Stimulated activated CD4-positive, alpha-beta T cell treated with anti-CD3 and anti-CD28 coated beads, TNF-alpha, amount 100 ng/mL, for 48 hours (primary cell): ENCODE results near the gene CCDC59.
A peak's percentile ranks its signal among the peaks of the same experiment; 100 is the strongest.
"Not testable (repeated sequence)": the region's sequence is repeated elsewhere in the genome, so short reads cannot be mapped to it uniquely, and the experiment has no call there.

ENCODE experiments used
- DNase-seq, 3 donors: peaks; one replicate each; pipeline ENCODE4 v3.0.0-alpha.2; 2020; ENCODE audit warnings: low read depth in 3 of 3

The CCDC59 gene, protein sequence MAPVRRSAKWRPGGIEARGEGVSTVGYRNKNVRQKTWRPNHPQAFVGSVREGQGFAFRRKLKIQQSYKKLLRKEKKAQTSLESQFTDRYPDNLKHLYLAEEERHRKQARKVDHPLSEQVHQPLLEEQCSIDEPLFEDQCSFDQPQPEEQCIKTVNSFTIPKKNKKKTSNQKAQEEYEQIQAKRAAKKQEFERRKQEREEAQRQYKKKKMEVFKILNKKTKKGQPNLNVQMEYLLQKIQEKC

DNA sequence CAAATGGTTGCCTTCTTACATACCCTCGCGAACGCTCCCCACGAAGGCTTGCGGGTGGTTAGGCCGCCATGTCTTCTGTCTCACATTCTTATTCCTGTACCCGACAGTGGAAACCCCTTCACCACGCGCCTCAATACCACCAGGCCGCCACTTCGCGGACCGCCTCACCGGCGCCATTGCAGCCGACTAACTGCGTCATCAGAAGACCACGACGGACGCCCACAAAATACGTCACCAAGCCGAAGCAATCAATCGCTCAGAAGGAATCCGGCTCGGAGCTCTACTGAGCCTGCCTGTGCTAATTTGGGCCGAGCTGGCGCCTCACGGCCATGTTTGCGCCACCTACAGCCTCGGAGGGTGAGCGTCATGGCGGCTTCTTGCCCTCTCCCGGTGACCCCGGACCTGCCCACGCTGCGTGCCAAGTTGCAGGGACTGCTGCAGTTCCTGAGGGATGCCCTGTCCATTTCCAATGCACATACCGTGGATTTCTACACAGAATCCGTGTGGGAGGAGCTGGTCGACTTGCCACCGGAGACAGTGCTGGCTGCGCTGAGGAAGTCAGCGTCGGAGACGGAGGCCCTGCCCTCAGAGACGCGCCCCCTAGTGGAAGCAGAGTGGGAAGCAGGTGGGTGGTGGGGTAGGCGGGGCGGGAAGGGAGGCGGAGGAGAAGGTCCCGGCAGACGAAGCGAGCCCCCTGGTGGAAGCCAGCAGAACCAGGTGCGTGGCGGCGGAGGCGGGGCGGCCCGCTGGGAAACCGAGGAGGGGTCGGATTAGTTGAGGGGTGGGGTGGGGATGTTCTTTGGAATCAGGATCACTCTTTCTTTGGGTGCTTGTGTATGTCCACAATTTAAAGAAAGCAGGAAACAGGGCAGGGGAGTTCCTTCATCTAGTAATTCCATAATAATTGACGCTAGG lies at the start of gene CCDC59, which contains the start of gene METTL25:
Gene CCDC59 (minus strand): TSS at position 188 of the 915 bp plus-strand sequence. CDS start 11 bp downstream, at position 177.
Gene METTL25 (plus strand): TSS at position 330 of the 915 bp plus-strand sequence. CDS start 37 bp downstream, at position 367.
- peak; percentile 93 to 97 (median 95) for DNase-seq

DNA sequence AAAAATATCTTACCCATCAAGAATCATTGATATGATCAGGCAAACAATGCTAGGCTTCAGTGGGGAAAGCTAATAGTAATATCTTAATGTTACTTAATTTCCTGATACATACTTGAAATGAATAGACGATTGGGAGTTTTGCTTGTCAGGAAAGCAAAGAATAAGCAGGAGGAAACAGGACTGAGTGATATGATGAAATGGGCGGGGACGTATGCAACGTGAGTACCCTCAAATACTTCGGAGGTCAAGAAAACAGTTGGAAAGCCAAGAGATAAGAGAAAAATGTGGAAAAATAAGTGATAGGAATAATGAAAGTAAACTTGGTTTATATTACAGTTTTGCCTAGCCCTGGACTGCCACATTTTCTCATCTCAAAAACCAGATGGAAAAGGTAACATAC lies 49.3 kb upstream of the CCDC59 start:
- DNase-seq, result no peak

DNA sequence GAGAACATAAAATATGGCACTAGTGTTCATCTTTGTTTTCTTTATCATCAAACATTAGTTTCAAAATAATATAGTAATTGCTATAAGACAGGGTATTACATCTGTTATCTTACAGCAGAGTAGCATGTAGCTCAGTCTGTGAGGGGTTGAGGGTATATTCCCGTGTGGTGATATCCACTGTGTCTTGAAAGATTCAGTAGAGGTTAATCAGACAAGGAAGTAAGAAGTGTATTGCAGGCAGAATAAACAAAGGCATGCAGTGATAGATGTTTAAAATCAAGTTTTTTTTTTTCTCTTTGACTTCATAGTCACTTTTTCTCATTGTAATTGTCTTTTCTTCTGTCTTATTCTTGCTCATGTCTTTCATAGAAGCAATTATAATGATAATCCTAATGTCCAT lies 48.5 kb upstream of the CCDC59 start:
- DNase-seq, result no peak

DNA sequence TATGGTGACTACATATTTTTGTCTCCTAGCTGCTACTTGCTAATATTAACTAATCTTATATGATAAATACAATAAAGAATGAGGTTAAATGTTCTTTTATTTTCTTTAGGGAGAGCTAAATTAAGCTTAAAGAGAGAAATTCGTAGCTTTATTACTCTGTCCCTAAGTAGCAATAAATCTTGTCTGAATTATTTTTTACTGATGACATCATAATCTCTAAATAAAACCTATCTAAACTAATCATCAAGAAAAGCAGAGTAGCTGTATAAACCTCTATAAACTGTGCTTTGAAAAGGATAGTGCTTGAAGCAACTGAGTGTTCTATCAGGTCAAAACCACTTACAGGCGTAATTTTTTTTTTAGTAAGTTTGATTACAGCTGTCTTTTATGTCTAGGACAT lies 42.6 kb upstream of the CCDC59 start:
- DNase-seq, result no peak

DNA sequence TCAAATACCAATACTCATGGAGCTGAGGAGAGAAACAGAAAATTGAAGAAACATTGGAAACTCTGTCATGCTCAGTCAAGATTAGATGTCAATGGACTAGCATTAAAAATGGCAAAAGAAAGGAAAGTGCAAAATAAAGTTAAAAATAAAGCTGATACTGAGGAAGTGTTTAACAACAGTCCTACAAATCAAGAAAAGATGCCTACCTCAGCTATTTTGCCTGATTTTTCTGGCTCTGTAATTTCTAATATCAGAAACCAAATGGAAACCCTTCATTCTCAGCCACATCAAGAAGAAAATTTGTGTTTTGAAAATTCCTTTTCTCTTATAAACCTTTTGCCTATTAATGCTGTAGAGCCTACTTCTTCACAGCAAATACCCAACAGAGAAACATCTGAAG lies 40.7 kb upstream of the CCDC59 start:
- no peak for DNase-seq

DNA sequence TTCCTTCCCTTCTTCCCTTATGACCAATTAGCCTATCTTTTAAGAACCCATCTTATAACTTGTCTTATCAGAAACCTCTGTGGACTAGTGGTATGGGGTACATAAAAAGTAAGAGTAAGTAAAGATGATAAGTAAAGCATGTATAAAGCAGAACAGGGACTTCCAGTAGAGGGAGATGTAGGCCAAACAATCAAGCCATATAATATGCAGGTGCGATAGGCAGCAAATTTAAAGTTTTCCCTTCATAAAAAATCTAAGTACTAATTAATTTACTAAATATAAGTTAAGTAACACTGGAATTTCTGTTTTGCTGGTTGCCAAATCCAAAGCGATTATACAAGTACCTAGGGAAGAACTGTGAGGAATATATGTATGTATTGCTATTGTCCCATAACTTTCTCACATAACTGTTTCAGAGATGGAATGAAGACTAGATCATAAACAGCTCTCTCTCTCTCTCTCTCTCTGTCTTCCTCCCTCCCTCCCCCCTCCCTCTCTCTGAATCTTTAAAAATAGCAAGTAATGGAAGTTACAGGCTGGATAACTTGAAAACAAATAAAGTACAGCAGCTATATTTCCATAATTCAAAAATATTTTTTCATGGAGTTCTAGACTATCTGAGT lies 25.9 kb upstream of the CCDC59 start:
- no peak for DNase-seq

DNA sequence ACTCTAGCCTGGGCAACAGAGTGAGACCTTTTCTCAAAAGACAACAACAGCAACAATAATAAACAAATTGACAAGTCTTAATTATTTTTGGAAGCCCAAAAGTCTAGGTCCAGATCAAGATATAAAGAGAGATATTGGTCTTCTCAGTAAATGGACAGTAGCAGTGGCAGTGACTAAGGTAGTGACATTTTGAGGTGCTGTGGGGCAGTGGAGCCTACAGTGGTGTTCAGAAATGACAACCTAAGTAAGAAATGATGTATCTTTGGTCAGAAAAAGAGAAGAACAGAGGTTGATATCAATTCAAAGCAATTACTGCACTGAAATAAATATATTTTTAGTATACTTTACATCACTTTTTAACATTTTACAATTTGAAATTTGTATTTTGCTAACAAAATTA lies 20.8 kb upstream of the CCDC59 start:
- DNase-seq, result no peak

DNA sequence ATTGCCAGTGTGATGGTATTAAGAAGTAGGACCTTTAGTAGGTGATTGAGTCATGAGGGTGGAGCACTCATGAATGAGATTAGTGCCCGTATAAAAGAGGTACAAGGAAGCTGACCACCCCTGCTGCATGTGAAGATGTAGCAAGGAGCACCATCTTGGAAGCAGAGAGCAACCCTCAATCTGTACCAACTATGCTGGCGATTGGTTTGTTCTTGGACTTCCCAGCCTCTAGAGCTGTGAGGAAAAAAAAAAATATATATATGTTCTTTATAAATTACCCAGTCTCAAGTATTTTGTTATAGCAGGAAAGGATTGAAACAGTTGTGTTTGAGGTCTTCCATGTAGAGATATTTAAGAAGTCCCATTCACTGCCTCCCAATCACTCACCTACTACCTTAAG lies 17.0 kb upstream of the CCDC59 start:
- no peak for DNase-seq

DNA sequence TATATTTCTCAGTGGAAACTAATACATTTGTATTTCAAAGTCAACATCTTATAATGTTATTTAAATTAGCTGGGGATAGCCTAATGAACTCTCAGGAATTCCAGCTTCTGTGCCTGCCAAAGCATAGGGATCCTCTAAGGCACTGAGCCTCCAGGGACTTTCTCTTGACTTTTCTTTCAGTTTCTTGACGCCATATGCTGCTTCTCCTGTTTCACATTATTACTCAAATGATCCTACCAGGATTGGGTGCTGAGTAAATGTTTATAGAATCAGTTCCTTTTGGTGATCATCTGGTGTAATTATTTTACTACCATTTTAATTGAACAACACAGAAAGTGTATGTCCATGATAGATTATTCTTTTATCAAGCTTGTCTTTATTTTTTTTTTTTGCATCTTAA lies 8.0 kb upstream of the CCDC59 start:
- DNase-seq, result no peak

DNA sequence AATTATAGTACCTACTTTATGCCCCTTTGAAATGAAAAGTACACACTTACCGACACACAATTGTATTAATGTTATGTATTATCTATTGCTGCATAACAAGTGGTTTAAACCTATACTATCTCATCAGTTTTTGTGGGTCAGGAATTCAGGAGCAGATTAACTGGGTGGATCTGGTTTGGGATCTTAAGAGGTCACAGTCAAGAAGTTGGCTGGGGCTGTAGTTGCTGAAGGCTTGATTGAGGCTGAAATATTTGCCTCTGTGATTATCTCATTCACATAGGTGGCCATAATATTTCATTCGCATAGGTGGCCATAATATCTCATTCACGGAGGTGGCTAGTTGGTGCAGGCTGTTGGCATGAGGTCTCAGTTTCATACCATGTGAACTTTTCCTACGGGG lies 5.8 kb upstream of the CCDC59 start:
- no peak for DNase-seq

DNA sequence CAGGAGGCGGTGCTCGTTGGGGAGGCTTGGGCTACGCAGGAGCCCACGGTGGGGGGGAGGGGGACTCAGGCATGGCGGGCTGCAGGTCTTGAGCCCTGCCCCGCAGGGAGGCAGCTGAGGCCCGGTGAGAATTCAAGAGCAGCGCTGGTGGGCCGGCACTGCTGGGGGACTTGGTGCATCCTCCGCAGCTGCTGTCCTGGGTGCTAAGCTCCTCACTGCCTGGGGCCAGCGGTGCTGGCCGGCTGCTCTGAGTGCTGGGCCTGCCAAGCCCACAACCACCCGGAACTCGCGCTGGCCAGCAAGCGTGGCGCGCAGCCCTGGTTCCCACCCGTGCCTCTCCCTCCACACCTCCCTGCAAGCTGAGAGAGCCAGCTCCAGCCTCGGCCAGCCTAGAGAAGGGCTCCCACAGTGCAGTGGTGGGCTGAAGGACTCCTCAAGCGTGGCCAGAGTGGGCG lies 3.3 kb upstream of the CCDC59 start:
- DNase-seq, result no peak

DNA sequence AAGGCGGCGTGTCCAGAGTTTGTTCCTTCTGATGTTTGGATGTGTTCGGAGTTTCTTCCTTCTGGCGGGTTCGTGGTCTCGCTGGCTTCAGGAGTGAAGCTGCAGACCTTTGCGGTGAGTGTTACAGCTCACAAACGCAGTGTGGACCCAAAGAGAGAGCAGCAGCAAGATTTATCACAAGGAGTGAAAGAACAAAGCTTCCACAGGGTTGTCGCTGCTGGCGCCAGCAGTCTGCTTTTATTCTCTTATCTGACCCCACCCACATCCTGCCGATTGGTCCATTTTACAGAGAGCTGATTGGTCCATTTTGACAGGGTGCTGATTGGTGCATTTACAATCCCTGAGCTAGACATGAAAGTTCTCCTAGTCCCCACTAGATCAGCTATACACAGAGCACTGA lies 2.6 kb upstream of the CCDC59 start:
- not testable (repeated sequence) for DNase-seq

DNA sequence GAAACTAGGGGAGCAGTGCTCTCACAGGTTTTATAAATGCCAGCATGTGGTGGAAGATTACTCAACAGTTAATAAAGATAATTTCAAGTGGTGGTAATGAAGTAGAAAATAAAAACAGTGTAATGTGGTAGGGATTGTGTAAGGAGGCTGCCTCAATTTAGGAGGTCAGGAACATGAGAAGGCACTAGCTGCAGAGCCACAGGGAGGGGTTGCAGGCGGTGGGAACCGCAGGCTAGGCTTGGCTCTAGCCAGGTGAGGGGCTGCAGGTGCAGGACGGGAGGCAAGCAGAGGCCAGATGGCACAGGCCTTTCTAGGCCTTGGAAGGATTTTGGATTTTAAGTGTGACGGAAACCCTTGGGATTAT lies 910 bp upstream of the CCDC59 start:
- DNase-seq, result no peak

DNA sequence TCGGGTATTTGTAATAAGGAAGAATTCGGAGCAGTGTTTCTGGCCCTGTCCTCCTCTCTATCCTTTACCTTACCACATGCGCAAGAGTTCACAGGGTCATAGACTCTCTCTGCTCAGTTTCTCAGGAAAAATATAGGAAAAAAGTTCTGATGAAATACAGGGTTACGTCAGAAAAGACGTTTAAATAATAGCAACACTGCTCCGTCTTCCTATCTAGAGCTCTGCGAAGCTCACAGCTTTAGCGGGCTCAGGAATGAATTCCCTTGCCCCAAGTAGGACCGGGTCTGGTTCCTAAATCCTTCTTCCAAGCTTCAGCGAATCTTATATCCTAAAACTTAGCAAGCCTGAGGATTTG lies 365 bp downstream of the CCDC59 start:
- DNase-seq, result no peak

DNA sequence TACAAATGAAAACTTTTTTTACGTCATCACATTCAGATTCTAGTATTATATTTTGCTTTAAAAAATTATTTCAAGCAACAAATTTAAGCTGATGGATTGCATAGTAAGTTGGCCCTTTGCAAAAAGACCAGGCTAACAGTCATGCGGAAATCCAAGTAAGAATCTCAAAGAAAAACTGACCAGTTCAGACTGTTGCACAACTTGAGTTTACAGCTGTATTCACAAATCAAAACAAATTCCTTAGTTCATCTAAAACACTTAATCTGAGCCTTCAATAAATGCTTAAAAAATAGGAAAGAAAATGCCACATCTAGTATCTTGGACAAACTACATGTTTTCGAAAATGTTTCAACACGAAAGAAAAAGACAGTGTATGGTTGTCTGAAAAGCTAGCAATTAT lies 847 bp downstream of the CCDC59 start:
- DNase-seq, result no peak

DNA sequence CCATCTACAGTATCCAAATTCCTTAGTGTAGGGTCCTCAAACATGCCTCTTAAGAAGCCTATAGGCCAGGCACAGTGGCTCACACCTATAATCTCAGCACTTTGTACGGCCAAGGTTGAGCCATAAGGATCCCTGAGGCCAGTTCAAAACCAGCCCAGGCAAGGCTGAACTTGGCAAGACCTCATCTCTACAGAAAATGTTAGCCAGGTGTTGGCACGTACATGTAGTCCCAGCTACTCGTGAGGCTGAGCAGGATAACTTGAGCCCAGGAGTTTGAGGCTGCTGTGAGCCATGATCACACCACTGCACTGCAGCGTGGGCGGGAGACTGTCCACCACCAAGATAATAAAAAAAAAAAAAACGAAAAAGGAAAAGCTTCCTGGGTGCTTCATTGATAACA lies 6.8 kb downstream of the CCDC59 start:
- DNase-seq, result no peak

DNA sequence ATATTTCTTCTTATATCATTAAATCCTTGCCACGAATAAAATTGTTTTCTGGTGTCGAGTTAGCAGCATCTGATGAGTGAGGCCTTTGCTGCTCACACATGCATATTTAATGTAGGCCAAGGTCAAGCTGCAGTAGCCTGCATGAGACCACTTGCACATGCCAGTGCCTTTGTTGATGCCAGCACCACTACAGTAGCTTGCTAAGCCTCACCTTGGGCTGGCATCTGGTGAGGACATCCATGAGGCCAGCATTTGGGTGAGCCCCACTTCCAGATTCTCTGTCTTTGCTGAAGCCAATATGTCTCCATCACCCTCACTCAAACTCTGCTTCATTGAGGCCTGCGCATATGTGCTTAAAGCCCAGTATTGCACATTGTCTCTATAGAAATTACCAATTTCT lies 8.0 kb downstream of the CCDC59 start:
- no peak for DNase-seq

DNA sequence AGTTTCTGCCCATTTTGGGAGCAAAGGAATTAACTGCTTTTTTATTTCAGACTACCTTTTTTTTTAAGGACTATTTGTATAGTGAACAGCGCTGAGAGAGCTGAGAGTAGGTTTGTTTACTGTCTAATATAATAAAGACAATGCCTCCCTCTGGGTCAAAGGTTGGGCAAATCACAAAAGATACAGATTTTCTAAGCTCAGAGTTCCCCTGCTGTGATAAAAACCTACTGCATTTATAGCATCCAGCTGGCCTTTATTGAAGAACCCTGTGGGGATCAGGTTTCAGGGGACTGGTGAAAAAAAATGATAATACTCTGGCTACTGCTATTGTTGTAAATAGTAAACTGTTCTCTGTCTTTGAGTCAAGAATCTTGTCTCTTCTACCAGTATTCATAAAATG lies 28.7 kb downstream of the CCDC59 start:
- DNase-seq, result no peak

DNA sequence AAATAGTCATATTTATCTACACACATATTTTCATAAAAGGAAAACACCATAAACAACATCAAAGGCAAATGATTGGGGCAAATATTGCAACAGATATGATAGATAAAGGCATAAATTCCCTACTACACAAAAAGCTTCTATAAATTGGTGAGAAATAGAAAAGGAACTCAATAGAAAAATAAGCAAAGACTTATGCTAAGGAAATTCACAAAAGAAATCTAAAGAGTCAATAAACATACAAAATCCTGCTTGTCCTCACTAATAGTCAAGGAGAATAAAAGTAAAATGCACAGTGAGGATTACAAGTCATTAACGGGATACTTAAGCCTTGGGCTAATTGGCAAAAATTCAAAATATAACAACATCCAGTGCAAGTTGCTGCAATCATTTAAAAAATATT lies 30.3 kb downstream of the CCDC59 start:
- DNase-seq, result no peak

DNA sequence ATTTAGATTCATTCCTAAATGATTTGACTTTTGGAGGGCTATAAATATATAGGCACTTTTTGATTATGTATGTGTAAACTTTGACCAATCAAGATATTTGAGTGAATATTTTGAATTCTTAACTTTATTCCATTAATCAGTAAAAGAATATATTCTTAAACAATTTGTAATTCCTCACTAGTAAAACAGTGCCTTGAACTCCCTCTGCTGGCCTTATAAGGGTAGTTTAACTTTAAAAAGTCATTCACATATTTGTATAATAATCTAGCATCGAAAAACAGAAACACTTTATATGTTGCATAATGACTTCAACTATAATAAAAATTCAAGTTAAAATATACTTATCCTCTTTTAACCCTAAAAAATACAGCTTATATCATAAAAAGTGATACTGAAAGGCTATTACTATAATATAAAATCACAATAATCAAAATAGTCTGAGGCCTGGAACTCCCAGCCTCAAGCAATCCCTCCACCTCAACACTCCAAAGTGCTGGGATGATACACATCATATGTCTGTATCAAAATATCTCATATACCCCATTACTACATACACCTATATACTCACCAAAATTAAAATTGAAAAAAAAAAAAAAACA lies 31.2 kb downstream of the CCDC59 start:
- no peak for DNase-seq

DNA sequence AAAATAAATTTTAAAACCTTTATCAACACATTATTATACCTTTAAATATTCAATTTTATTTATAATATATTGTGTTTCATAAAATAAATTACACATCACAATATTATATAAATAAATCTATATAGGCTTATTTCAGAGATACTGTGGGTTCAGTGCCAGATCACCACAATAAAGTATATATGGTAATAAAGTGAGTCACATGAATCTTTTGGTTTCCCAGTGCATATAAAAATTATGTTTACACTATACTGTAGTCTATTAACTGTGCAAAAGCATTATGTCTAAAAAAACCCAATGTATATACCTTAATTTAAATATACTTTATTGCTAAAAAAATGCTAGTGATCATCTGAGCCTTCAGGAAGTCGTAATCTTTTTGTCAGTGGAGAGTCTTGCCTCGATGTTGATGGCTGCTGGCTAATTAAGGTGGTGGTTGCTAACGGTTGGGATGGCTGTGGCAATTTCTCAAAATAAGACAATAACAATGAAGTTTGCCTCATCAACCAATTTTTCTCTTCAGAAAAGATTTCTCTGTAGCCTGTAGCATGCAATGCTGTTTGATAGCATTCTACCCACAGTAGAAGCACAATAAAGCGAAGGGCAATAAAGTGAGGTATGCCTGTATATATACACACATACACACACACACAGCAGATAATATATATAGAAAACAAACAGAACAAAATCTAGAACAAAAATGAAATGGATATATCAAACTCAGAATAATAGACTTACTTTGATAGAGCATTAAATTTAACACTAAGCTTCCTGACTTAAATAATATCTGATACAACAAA lies 32.4 kb downstream of the CCDC59 start:
- no peak for DNase-seq

DNA sequence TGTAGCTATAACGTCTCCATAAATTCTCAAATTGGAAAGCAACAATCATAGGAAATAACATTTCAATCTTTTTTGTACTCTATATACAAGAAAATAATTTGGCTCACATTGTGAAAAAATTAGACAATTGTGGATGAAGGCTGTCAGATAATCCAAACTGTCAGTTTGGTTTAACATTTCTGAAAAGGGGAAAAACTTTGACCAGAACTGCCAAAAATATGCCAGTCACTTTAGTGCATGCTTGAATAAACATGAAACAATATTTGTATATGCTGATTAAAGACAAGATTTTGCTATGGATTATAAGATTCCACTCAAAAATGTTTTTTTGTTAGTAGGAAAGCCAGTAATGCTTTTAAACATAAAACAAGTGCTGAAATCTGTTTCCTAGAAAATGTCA lies 38.9 kb downstream of the CCDC59 start:
- no peak for DNase-seq
